ENCODE results near the gene TFR2. TPM values are rescaled to one million over a fixed set of nuclear protein-coding genes. Genes with fewer than 3 reads are reported as not detected.

TFR2 gene
- total and polyA plus RNA-seq, 2 of the 4 experiments (the other 2 are of a cell fraction), result 0.18 to 0.50 TPM

- Histone ChIP-seq H3K79me1 (ENCODE audit: low read depth in 1 of 2, low read length in 2 of 2) (peaks cover 0 to 3% of the 10 kb centered on the region in 2 experiments; a peak in 1 of 4 replicates), H4K20me1 (ENCODE audit: insufficient read depth, low read length) (no peaks in the 10 kb centered on the region), H4K5ac (ENCODE audit: low read depth, low read length) (no peak overlapping the region), H3K9me1 (ENCODE audit: insufficient read depth, low read length) (peaks cover 4% of the 10 kb centered on the region; the same call in 1 of the 2 replicates), H3K14ac (replicated peaks; ENCODE audit: low read depth, low read length) (no peak overlapping the region), H3K27ac (ENCODE audit: insufficient read depth, low read length) (no peak overlapping the region), H2AK5ac (ENCODE audit: low read depth, low read length) (no peak overlapping the region), H3K9me3 (ENCODE audit: control insufficient read depth, insufficient read depth, low read length) (no peaks in the 10 kb centered on the region), H2BK15ac (ENCODE audit: low read depth, low read length) (no peak overlapping the region), H3K9ac (ENCODE audit: low read depth, low read length) (no peak overlapping the region), H2AK9ac (replicated peaks; ENCODE audit: low read depth, low read length, poor library complexity) (no peak overlapping the region), H3K23ac (ENCODE audit: low read depth, low read length) (no peak overlapping the region), H4K91ac (ENCODE audit: insufficient read depth, low read depth, low read length) (no peak overlapping the region), H3K27me3 (ENCODE audit: control insufficient read depth, insufficient read depth, low read length) (peaks cover 3% of the 10 kb centered on the region; the same call in 1 of the 2 replicates), H3K36me3 (ENCODE audit: control insufficient read depth, insufficient read depth, low read length) (peaks cover 29% of the 10 kb centered on the region), H3K4ac (ENCODE audit: low read depth, low read length) (no peak overlapping the region), H2BK120ac (ENCODE audit: low read depth, low read length) (no peak overlapping the region), H3K4me2 (ENCODE audit: low read depth, low read length) (no peak overlapping the region), H2AFZ (replicated peaks; ENCODE audit: low read length, poor library complexity) (no peak overlapping the region), H3K56ac (ENCODE audit: extremely low read depth, insufficient read depth, low read length) (no peak overlapping the region), H3K4me3 (ENCODE audit: insufficient read depth, low read depth, low read length) (no peak overlapping the region), H2BK5ac (ENCODE audit: low read depth, low read length, poor library complexity, severe bottlenecking) (no peak overlapping the region), H3K18ac (ENCODE audit: low read depth, low read length) (no peak overlapping the region), H4K8ac (ENCODE audit: low read depth in 2 of 2, low read length in 2 of 2) (no peak overlapping the region), H3K4me1 (ENCODE audit: control insufficient read depth, insufficient read depth, low read length) (peaks cover 2% of the 10 kb centered on the region; the same call in 1 of the 2 replicates), H2BK20ac (ENCODE audit: low read depth, low read length) (no peak overlapping the region)
- intact Hi-C loops (cut with micrococcal nuclease), result no loop called here
- no peak for TF ChIP-seq MAZ (IDR thresholded peaks at IDR 0.05; ENCODE audit: borderline replicate concordance, low read depth, low read length)
- TF ChIP-seq CHD1 (IDR thresholded peaks at IDR 0.05; ENCODE audit: low read depth, low read length), result no peak
- TF ChIP-seq RAD21 (IDR thresholded peaks at IDR 0.05; ENCODE audit: low read length), result no peak
- no peak for TF ChIP-seq ELK1 (IDR thresholded peaks at IDR 0.05; ENCODE audit: borderline replicate concordance, low read depth, low read length)
- no peak for TF ChIP-seq RCOR1 (IDR thresholded peaks at IDR 0.05; ENCODE audit: insufficient replicate concordance, low read length)
- TF ChIP-seq USF2 (IDR thresholded peaks at IDR 0.05; ENCODE audit: low read depth, low read length), result no peak
- TF ChIP-seq SMC3 (IDR thresholded peaks at IDR 0.05; ENCODE audit: low read depth, low read length), result no peak
- no peak for TF ChIP-seq FOS (IDR thresholded peaks at IDR 0.05; ENCODE audit: low read depth, low read length)
- no peak for TF ChIP-seq BHLHE40 (IDR thresholded peaks at IDR 0.05; ENCODE audit: low read depth, low read length)
- CTCF ChIA-PET, result no interaction called here
- ATAC-seq (ENCODE audit: low read depth) (no peak), DNase-seq (no peak)
- in situ Hi-C loops (cut with MboI; ENCODE audit: low sequenced_read_pairs), result no loop called here
- BruUV-seq (replicated peaks), result no TSS peak
- WGBS, 2 experiments (ENCODE audit: extremely low coverage in 2 of 2, insufficient read length in 1 of 2), result 89% methylated on average over 4 of the region's 20 CpGs; no CpG with 5 or more reads in 1 of the 2 experiments
- dilution Hi-C loops (cut with HindIII; ENCODE audit: low sequenced_read_pairs, unreplicated experiment), result no loop called here
- POLR2A ChIA-PET (ENCODE audit: unreplicated experiment), result no interaction called here
Observed at GRCh38 chr7:100572281-100572948, 68.9 kb downstream of the TFR2 start.

Data from IMR-90 (cell line).